PC-3 (cell line): Measurements from ENCODE around the gene CDH22.

Source experiments
- CTCF ChIP-seq: fragments of 300-600 bp; sonication (generic); conservative IDR thresholded peaks from 2 replicates; pipeline ENCODE4 v1.5.1; 2017; ENCODE audit warnings: antibody characterized with exemption, low read depth, mild to moderate bottlenecking, low read length
- EZH2 ChIP-seq: fragments of 300-600 bp; sonication (generic); IDR thresholded peaks from one replicate; pipeline ENCODE4 v1.6.1; 2017; ENCODE audit warnings: antibody characterized with exemption, mild to moderate bottlenecking, low read length; ENCODE audit not compliant: unreplicated experiment
- EZH2phosphoT487 ChIP-seq: fragments of 300-600 bp; sonication (generic); IDR thresholded peaks from 2 replicates; pipeline ENCODE4 v1.6.1; 2018; ENCODE audit warnings: mild to moderate bottlenecking, antibody characterized with exemption, low read length, borderline replicate concordance

- TF ChIP-seq CTCF, result no peak
- no peak for TF ChIP-seq EZH2
- TF ChIP-seq EZH2phosphoT487, result no peak
These were observed 67.4 kb downstream of the CDH22 start for GRCh38 chr20:46240881-46241280.
